Stomach (tissue), 4 donors: ENCODE measurements around the gene ADM2.

ENCODE experiments used
- CTCF ChIP-seq, 7 experiments: fragments of 450-650 bp in 4 of 7; fragments of 200-600 bp in 3 of 7; sonication (generic) in 3 of 7; IDR thresholded peaks; one replicate each; pipeline ENCODE4 v1.5.1; 2016 to 2019; ENCODE audit warnings: antibody characterized with exemption in 7 of 7, control low read depth in 2 of 7, mild to moderate bottlenecking in 1 of 7
- EP300 ChIP-seq: sonication (generic); formaldehyde crosslinking; IDR thresholded peaks from one replicate; pipeline ENCODE4 v1.6.1; 2017; ENCODE audit warnings: antibody characterized with exemption
- POLR2A ChIP-seq, 4 donors: fragments of 450-650 bp; IDR thresholded peaks; one replicate each; pipeline ENCODE4 v1.6.1; 2016; ENCODE audit warnings: antibody characterized with exemption in 4 of 4, control low read depth in 2 of 4, mild to moderate bottlenecking in 1 of 4, moderate library complexity in 1 of 4
- POLR2AphosphoS5 ChIP-seq, 3 donors: sonication (generic); formaldehyde crosslinking; IDR thresholded peaks; one replicate each; pipeline ENCODE4 v1.6.1; 2016; ENCODE audit warnings: antibody characterized with exemption in 3 of 3

- TF ChIP-seq POLR2A (IDR thresholded peaks at IDR 0.05): no peak
- no peak for TF ChIP-seq EP300
- TF ChIP-seq CTCF (IDR thresholded peaks at IDR 0.05): no peak
- TF ChIP-seq POLR2AphosphoS5 (IDR thresholded peaks at IDR 0.05): no peak
Observed at GRCh38 chr22:50464451-50464850, 16.9 kb upstream of the ADM2 start.
